GM04503 (cell line): ENCODE measurements around the gene CLEC18A.
"Not testable (repeated sequence)": the region's sequence is repeated elsewhere in the genome, so short reads cannot be mapped to it uniquely, and the experiment has no call there.

Experiments used
- DNase-seq: peaks from one replicate; pipeline ENCODE4 v3.0.0-alpha.2; 2012; ENCODE audit warnings: low read depth

CLEC18A gene

GRCh38 chr16:69930117-69930776, 20.9 kb upstream of the CLEC18A start:
- DNase-seq: no peak

GRCh38 chr16:69931631-69932030, 19.5 kb upstream of the CLEC18A start:
- no peak for DNase-seq

- no peak for DNase-seq
These were observed 18.9 kb upstream of the CLEC18A start for GRCh38 chr16:69932228-69932627.

- DNase-seq: no peak
These were observed 18.3 kb upstream of the CLEC18A start for GRCh38 chr16:69932691-69933392.

- DNase-seq: no peak
These were observed 17.1 kb upstream of the CLEC18A start for GRCh38 chr16:69934044-69934443.

- no peak for DNase-seq
These were observed 16.4 kb upstream of the CLEC18A start for GRCh38 chr16:69934751-69935150.

GRCh38 chr16:69935278-69935711, 15.8 kb upstream of the CLEC18A start:
- DNase-seq: no peak

- DNase-seq: no peak
These were observed 15.4 kb upstream of the CLEC18A start for GRCh38 chr16:69935740-69936139.

- DNase-seq: no peak
These were observed 14.9 kb upstream of the CLEC18A start for GRCh38 chr16:69936252-69936651.

- no peak for DNase-seq
These were observed 14.4 kb upstream of the CLEC18A start for GRCh38 chr16:69936751-69937211.

GRCh38 chr16:69937465-69937951, 13.6 kb upstream of the CLEC18A start:
- no peak for DNase-seq

- DNase-seq: no peak
These were observed 11.9 kb upstream of the CLEC18A start for GRCh38 chr16:69938981-69939820.

GRCh38 chr16:69939821-69940585, 11.1 kb upstream of the CLEC18A start:
- no peak for DNase-seq

GRCh38 chr16:69940676-69941075, 10.5 kb upstream of the CLEC18A start:
- no peak for DNase-seq

- DNase-seq: no peak
These were observed 9.7 kb upstream of the CLEC18A start for GRCh38 chr16:69941251-69942098.

- DNase-seq: no peak
These were observed 9.0 kb upstream of the CLEC18A start for GRCh38 chr16:69942099-69942491.

- DNase-seq: no peak
These were observed 8.4 kb upstream of the CLEC18A start for GRCh38 chr16:69942627-69943170.

GRCh38 chr16:69943241-69944036, 7.7 kb upstream of the CLEC18A start:
- DNase-seq: not testable (repeated sequence)

GRCh38 chr16:69950411-69950810, 723 bp upstream of the CLEC18A start:
- DNase-seq: not testable (repeated sequence)

- not testable (repeated sequence) for DNase-seq
These were observed 518 bp downstream of the CLEC18A start for GRCh38 chr16:69951672-69952031.
